GM12872 (cell line): Measurements from ENCODE around the gene LLGL1.

Experiments
- TF ChIP-seq, protein P1 (sequence below): IDR thresholded peaks from 3 replicates; pipeline ENCODE4 v1.5.1; 2011; ENCODE audit warnings: low read depth, mild to moderate bottlenecking, low read length, moderate library complexity; ENCODE audit not compliant: insufficient read depth

The LLGL1 gene

DNA sequence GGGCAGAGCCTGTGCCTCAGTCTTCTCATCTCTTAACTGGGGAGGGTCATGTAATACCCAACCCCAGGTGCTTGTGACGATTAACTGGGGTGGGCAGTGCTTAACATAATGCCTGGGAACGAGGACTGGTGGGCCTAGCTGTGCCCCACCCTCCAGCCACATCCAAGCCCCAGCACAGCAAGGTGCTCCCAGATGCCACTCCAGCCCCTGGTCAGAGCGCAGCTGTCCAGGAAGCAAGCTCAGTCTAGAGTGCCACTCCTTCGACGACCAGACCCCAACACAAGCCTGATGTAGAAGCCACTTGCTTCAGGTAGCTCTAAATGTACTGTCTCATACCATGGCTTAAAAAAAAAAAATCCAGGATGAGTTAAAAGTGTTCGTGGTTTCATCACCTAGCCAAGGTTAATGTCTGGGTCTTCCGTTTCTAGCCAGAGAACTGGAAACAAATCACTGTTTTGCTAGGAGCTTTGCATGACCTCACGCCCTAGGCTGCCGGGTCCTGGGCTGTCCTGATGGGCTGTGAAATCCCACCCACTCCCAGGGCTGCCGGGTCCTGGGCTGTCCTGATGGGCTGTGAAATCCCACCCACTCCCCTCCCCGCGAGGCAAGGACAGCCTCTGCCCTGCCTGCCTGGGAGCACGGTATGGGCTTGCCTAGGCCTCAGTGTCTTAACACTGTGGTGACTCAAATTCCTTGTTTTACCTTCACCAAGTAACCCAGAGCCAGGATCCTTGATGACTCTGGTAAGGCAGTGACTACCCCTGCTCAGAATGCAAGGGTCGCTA lies 42.7 kb downstream of the LLGL1 start:
- TF ChIP-seq, protein P1, sequence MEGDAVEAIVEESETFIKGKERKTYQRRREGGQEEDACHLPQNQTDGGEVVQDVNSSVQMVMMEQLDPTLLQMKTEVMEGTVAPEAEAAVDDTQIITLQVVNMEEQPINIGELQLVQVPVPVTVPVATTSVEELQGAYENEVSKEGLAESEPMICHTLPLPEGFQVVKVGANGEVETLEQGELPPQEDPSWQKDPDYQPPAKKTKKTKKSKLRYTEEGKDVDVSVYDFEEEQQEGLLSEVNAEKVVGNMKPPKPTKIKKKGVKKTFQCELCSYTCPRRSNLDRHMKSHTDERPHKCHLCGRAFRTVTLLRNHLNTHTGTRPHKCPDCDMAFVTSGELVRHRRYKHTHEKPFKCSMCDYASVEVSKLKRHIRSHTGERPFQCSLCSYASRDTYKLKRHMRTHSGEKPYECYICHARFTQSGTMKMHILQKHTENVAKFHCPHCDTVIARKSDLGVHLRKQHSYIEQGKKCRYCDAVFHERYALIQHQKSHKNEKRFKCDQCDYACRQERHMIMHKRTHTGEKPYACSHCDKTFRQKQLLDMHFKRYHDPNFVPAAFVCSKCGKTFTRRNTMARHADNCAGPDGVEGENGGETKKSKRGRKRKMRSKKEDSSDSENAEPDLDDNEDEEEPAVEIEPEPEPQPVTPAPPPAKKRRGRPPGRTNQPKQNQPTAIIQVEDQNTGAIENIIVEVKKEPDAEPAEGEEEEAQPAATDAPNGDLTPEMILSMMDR: no peak

DNA sequence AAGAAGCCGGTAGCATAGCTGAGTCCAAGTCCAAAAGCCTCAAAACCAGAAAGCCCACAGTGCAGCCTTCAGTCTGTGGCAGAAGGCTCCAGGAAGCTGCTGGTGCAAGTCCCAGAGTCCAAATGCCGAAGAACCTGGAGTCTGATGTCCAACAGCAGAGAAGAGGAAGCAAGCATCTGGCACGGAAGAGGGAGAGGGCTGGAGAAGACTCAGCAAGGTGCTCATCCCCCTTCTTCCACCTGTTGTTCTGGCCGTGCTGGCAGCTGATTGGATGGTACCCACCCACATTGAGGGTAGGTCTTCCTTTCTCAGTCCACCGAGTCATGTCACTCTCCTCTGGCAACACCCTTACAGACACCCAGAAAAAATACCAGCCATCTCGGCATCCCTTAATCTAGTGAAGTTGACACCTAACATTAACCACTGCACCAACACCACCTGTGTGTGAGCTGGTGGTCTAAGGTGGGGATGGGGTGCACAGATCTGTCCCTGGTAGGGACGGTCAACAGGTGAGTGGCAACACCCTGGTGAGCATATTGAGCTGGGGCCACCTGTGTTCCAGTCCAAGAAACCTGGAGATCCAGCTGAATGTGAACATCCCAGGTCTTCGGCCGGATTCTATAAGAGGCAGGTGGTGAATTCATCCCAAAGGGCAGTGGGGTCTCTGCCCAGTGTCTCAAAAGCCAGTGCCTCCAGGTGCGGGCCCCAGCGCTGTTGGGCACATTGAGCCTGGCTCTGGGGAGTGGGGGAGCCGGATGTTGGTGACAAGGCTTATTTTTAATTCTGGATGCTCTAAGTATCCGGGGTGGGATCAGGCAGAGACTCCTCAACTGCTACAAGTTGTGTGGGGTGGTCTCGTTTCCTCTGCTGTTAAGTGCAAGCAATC lies 44.9 kb downstream of the LLGL1 start:
- TF ChIP-seq, protein P1: no peak

DNA sequence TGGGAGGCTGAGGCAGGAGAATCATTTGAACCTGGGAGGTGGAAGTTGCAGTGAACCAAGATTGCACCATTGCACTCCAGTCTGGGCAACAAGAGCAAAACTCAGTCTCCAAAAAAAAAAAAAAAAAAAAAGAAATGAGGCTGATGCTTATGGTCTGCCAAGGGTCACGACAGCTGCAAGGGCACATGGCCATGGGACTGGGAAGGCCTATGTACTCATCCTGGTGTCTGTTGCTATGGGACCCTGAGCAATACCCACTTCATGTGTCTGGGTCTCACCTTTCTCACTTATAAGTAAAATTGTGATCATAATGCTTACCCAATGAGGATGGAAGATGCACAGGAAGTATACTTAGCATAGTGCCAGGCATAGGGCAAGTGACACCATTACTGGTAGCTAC lies 51.6 kb downstream of the LLGL1 start:
- TF ChIP-seq, protein P1: no peak

DNA sequence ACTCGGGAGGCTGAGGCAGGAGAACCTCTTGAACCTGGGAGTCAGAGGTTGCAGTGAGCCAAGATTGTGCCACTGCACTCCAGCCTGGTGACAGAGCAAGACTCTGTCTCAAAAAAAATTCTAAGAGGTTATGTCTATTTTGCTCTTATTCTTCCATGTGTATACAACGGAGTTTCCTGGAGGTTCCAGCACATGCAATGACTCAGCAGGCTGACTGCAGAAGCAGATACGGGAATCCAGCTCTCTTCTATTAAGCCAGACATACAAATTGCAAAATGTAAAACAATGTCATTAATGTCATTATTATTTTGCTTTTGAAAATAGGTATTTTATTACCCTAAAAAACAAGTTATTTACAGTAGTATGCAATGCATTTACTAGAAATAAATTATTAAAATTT lies 53.4 kb downstream of the LLGL1 start:
- TF ChIP-seq, protein P1: no peak

DNA sequence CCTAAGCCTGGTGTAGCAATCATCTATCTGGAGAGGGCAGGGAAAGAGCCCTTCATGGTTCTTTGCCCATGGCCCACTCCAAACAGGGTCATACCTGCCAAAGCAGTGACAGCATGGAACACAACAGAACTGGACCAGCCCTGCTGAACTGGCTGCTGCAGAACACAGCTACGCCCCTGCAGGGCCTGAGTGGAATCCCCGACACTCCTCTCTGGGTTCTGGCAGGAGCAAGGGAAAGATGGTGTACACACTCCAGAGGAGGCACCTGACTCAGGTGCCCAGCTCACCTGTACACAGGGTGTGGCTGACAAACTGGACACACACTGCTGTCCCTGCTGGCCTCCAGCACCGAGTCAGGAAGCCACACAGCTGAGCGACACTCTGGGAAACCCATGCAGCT lies 54.8 kb downstream of the LLGL1 start:
- TF ChIP-seq, protein P1: no peak

DNA sequence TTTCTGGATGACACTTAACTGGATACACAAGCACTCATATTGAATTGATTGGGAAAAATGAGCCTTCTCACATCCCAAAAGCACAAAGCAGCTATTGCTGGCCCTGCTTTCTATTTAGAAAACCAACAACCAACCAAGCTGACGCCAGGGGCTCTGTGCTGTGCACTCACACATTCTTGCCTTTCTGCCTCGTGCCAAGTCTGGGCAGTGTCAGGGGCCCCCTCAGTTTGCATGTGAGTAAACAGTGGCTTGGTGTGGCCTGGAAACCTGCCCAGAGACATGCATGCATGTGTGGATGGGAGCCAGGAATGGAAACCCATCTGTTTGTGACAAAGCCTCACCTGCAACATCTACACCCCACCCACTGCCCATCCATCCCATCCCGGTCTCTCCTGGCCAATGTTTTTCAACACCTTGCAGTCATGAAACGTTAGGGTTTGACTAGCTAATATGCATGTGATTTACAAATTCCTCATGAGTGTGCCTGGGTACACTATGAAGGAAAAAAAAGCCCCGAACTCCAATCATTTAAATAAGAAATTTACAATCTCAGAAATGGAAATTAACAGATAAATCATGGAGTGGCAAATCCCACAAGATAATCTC lies 55.4 kb downstream of the LLGL1 start:
- TF ChIP-seq, protein P1: no peak

DNA sequence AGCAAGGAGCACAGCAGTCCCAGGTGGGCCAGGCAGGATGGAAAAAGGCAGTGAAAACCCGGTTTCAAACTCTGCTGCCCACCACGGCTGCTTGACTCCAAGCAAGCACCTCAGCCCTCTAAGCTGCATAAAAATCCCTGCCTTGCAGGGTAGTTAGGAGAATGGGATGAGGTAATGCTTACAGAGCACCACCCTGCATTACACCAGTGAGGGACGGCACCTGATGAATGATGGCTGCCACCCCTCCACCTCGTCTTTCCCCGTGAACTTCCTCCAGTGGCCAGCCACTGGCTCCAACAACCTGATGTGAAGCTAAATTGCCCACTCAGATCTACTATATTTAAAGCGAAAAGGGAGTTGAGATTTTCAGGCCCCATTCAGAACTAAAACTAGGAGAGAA lies 56.4 kb downstream of the LLGL1 start:
- TF ChIP-seq, protein P1: no peak
